ENCODE measurements around the gene KCNJ8.
"Not testable (repeated sequence)": the region's sequence is repeated elsewhere in the genome, so short reads cannot be mapped to it uniquely, and the experiment has no call there.

Gene KCNJ8

DNA sequence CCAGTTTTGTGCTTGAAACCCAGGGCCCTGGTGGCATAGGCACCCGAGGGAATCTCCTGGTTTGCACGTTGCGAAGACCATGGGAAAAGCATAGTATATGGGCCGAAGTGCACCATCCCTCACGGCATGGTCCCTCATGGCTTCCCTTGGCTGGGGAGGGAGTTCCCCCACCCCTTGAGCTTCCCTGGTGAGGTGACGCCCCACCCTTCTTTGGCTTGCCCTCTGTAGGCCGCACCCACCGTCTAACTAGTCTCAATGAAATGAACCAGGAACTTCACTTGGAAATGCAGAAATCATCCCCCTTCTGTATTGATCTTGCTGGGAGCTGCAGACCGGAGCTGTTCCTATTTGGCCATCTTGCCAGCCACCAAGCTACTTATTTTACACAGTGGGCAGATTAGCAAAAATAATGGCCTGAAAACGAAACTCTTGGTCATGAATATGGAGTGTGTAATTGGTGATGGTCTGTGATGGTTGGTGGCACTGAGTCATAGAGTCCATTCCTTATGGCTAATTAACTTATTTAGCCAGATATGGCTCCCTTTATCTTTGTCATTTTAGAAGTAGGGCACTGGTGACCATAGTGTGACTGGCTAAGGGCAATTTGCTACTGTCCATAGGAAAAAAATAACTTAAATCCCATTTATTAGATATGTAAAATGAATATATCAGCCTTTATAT, 21.3 kb upstream of the KCNJ8 start:
- H3K27me3 Mint-ChIP-seq, result peaks cover 6% of the 10 kb centered on the region
- peak overlapping the region; percentile 43 for H3K27ac Mint-ChIP-seq
- H3K4me1 Mint-ChIP-seq, result no peaks in the 10 kb centered on the region
- no peak overlapping the region for H3K4me3 Mint-ChIP-seq
- H3K36me3 Mint-ChIP-seq, result no peaks in the 10 kb centered on the region
- H3K9me3 Mint-ChIP-seq, result no peaks in the 10 kb centered on the region

DNA sequence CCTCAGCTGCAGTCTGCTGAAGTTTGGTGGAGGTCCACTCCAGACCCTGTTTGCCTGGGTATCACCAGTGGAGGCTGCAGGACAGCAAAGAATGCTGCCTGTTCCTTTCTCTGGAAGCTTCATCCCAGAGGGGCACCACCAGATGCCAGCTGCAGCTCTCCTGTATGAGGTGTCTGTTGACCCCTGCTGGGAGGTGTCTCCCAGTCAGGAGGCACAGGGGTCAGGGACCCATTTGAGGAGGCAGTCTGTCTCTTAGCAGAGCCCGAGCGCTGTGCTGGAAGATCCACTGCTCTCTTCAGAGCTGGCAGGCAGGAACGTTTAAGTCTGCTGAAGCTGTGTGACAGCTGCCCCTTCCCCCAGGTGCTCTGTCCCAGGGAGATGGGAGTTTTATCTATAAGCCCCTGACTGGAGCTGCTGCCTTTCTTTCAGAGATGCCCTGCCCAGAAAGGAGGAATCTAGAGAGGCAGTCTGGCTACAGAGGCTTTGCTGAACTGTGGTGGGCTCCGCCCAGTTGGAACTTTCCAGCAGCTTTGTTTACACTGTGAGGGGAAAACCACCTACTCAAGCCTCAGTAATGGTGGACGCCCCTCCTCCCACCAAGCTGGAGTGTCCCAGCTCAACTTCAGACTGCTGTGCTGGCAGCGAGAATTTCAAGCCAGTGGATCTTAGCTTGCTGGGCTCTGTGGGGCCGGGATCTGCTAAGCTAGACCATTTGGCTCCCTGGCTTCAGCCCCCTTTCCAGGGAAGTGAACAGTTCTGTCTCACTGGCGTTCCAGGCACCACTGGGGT, 20.5 kb upstream of the KCNJ8 start:
- not testable (repeated sequence) for H3K4me3 Mint-ChIP-seq, H3K27ac Mint-ChIP-seq, H3K36me3 Mint-ChIP-seq, H3K27me3 Mint-ChIP-seq, H3K9me3 Mint-ChIP-seq, H3K4me1 Mint-ChIP-seq

DNA sequence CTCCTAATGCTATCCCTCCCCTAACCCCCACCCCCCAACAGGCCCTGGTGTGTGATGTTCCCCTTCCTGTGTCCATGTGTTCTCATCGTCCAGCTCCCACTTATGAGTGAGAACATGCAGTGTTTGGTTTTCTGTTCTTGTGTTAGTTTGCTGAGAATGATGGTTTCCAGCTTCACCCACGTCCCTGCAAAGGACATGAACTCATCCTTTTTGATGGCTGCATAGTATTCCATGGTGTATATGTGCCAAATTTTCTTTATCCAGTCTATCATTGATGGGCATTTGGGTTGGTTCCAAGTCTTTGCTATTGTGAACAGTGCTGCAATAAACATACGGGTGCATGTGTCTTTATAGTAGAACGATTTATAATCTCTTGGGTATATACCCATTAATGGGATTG, 15.2 kb upstream of the KCNJ8 start:
- not testable (repeated sequence) for H3K27ac Mint-ChIP-seq, H3K4me3 Mint-ChIP-seq, H3K4me1 Mint-ChIP-seq, H3K27me3 Mint-ChIP-seq, H3K36me3 Mint-ChIP-seq, H3K9me3 Mint-ChIP-seq

DNA sequence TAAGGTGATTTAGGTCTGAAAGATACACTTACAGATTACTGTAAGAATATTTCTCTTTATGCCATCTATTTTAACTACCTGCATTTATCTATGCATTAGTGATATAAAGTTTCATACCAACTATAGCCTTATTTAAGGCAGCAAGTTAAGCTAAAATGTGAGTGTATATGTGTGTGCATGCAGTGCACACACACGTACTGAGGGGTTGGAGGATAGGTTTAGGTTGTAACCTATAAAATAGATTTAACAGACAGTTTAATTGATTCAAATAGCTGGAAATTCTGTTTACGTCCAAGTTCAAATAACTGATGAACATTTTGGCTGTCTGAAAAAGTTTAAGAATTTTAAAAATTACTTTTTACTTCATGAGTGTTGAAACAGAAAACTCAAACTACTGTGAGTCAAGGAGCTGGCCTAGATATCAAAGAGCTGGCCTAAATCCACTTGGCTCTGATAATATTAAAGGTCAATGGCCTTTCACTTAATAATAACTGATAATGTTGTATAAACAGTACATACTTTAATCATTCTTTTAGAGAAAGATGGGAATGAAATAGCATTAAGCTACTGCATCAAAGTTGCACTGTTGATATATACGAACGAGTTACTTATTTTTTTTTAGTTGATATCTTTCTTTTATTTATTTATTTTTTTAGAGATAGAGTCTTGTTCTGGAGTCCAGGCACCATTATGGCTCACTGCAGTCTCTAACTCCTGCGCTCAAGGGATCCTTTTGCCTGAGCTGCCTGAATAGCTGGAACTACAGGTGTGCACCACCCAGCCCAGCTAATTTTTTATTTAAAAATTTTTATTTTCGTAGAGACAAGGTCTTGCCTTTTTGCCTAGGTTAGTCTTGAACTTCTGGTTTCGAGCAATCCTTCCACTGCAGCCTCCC, 13.8 kb upstream of the KCNJ8 start:
- H3K27ac Mint-ChIP-seq, result no peak overlapping the region
- no peaks in the 10 kb centered on the region for H3K4me1 Mint-ChIP-seq
- H3K36me3 Mint-ChIP-seq, result no peaks in the 10 kb centered on the region
- H3K4me3 Mint-ChIP-seq, result no peak overlapping the region
- no peaks in the 10 kb centered on the region for H3K9me3 Mint-ChIP-seq
- peaks cover 4% of the 10 kb centered on the region for H3K27me3 Mint-ChIP-seq

DNA sequence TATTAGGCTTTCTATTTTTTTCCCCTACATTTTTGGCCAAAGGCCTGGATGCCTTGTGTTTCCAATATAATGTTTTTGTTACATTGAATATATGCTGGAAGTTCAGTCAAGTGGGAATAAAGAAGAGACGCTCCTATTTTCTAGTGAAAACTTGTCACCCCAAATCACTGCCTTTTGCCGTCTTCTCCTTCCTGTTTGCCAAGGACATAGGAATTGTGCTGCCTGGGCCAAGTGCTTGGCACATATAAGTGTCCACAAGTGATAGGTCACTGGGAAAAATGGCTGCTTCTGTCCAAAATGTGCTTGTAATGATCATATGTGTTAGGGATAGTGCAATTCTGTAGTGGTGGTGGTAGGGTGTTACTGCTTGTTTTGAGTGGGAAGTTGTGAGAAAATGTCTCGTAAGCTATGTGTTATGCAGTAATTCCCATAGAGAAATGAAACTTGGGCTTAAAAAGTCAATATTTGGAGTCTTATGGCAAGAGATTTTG, 11.6 kb upstream of the KCNJ8 start:
- Mint-ChIP-seq H3K36me3 (no peaks in the 10 kb centered on the region), H3K4me1 (no peaks in the 10 kb centered on the region), H3K9me3 (no peaks in the 10 kb centered on the region), H3K27me3 (peaks cover 1% of the 10 kb centered on the region), H3K27ac (no peak overlapping the region), H3K4me3 (no peak overlapping the region)

DNA sequence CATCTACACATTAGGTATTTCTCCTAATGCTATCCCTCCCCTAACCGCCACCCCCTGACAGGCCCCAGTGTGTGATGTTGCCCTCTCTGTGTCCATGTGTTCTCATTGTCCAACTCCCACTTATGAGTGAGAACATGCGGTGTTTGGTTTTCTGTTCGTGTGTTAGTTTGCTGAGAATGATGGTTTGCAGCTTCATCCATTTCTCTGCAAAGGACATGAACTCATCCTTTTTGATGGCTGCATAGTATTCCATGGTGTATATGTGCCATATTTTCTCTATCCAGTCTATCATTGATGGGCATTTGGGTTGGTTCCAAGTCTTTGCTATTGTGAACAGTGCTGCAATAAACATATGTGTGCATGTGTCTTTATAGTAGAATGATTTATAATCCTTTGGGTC, 8.2 kb upstream of the KCNJ8 start:
- not testable (repeated sequence) for H3K27me3 Mint-ChIP-seq, H3K4me3 Mint-ChIP-seq, H3K9me3 Mint-ChIP-seq, H3K36me3 Mint-ChIP-seq, H3K4me1 Mint-ChIP-seq
- peak overlapping the region; percentile 43 for H3K27ac Mint-ChIP-seq

DNA sequence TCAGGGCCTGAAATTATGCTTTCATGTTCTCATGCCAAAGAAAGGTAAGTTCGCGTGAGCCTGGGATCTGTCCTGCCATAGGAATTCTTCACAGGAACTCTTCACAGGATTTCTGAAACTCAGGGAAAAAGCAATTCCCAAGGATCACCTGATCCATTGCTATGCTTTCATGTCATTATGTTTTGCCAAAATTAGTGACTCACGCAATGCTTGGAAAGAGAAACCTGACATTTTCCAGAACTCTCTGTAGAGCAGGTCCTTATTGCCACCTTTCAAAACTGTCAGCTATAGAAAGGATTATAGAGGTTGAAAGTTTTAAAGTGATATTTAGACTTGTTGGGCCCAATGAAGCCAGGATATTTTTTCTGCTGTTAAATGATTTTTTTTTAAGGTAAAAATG, 6.3 kb upstream of the KCNJ8 start:
- H3K4me1 Mint-ChIP-seq, result peaks cover 1% of the 10 kb centered on the region
- no peak overlapping the region for H3K27ac Mint-ChIP-seq
- peaks cover 22% of the 10 kb centered on the region for H3K27me3 Mint-ChIP-seq
- no peaks in the 10 kb centered on the region for H3K36me3 Mint-ChIP-seq
- H3K9me3 Mint-ChIP-seq, result no peaks in the 10 kb centered on the region
- H3K4me3 Mint-ChIP-seq, result no peak overlapping the region

DNA sequence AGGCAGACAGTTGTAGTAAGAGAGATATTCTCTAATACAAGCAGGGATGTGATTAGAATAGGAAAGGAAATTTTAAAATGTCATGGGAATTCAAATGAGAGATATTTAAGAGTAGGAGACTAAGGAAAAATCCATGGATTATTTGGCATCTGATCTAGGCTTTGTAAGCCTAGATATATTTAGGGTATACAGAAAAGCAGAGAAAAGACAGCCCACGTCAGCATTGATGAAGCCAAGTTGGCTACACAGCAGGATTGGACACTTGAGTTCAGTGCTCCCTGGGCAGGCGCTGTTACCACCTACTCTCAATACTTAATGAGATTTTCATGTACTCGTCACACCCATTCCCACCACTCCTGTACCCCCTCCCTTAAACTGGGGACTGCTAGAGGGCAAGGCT, 1.7 kb upstream of the KCNJ8 start:
- Mint-ChIP-seq H3K9me3 (no peaks in the 10 kb centered on the region), H3K36me3 (no peaks in the 10 kb centered on the region), H3K27me3 (peaks cover 43% of the 10 kb centered on the region), H3K27ac (no peak overlapping the region), H3K4me1 (peaks cover 16% of the 10 kb centered on the region), H3K4me3 (no peak overlapping the region)

DNA sequence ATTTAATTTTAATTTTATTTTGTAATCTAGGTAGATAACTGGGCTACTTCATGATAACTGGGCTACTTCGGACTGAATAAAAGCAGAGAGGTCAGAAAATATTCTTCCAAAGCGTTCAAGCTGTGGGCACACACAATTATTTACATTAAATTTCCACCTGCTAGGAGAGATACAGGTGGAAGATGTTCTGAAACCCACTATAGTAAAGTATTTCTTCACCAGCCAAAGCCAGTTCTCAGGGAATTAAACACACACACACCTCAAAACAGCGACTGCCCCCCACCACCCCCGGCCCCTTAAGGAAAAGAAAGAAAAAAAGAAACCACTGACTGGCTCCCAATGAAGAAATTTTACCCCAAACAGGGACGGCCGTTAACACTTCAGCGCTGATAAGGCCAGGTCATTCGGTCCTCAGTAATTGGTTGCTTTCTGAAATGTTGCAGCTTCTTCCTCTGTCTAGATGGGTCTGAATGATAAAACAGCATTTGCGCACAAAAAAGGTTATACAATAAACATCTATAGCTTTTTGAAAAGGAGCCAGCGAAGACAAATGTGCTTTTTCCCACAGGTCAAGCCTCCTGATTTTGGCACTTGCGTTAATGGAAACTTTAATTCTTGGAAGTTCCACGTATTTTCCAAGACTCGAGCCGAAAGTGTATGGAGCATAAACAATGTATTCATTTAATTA, 771 bp upstream of the KCNJ8 start:
- Mint-ChIP-seq H3K9me3 (no peaks in the 10 kb centered on the region), H3K27me3 (peaks cover 44% of the 10 kb centered on the region), H3K27ac (no peak overlapping the region), H3K4me3 (peak overlapping the region; percentile 67), H3K36me3 (no peaks in the 10 kb centered on the region), H3K4me1 (peaks cover 16% of the 10 kb centered on the region)

DNA sequence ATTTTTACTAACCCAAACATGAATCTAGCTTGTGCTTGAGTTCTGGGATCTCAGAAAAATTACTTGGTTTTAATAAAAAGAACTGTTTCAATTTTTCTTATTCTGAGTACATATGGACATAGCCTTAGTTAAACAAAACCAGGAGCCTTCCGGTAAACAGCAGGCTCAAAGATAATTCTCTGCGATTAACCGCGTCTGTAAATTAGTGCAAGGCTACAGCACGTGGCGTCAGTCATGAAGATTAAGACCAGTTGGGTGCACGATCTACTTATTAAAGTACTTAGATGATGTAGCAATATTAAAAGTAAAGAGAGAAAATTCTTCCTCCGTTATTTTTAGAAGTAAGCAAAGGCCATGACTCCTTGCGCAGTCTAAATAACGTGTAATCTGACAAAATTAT, 700 bp downstream of the KCNJ8 start:
- H3K4me3 Mint-ChIP-seq, result no peak overlapping the region
- peaks cover 44% of the 10 kb centered on the region for H3K27me3 Mint-ChIP-seq
- H3K36me3 Mint-ChIP-seq, result no peaks in the 10 kb centered on the region
- H3K9me3 Mint-ChIP-seq, result no peaks in the 10 kb centered on the region
- no peak overlapping the region for H3K27ac Mint-ChIP-seq
- peaks cover 16% of the 10 kb centered on the region for H3K4me1 Mint-ChIP-seq

DNA sequence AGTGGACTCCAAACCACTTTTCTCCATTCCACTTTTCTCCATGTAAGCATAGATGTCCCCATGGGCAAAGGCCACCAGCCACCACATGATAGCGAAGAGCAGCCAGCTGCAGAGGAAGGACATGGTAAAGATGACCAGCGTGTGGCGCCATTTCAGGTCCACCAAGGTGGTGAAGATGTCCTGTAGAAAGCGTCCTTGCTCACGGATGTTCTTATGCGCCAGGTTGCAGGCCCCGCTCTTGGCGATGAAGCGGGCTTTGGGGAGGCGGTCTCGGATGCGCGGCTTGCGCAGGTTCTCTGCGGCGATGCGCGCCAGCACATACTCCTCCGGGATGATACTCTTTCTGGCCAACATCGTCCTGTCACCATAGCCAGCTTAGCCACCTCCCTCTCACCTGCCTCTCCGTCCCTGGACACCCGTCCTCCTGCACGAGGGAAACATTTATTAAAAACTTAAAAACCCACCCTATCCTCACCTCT, 1.2 kb downstream of the KCNJ8 start:
- H3K27me3 Mint-ChIP-seq, result peaks cover 44% of the 10 kb centered on the region
- H3K4me1 Mint-ChIP-seq, result peaks cover 16% of the 10 kb centered on the region
- H3K36me3 Mint-ChIP-seq, result no peaks in the 10 kb centered on the region
- H3K9me3 Mint-ChIP-seq, result no peaks in the 10 kb centered on the region
- no peak overlapping the region for H3K27ac Mint-ChIP-seq
- H3K4me3 Mint-ChIP-seq, result peak overlapping the region; percentile 13

DNA sequence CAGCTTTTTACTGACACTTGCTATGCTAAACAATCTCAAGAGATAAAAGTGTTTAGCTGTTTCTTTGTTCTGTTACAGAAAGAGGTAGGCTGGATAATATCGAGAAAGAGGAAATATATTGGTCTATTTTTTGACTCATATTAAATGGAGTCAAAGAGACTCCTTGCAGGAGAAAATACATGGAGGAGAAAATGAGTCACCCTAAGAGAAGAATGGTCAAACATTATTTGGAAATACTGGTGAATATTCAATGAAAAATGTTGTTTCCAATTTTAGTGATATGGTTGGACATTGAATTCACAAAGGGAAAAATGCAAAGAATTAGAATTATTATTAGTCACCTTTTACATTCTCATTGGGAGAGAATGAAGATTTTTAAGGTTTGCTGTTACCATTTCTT, 3.2 kb downstream of the KCNJ8 start:
- H3K27me3 Mint-ChIP-seq, result peaks cover 31% of the 10 kb centered on the region
- H3K27ac Mint-ChIP-seq, result no peak overlapping the region
- H3K36me3 Mint-ChIP-seq, result no peaks in the 10 kb centered on the region
- no peaks in the 10 kb centered on the region for H3K9me3 Mint-ChIP-seq
- H3K4me3 Mint-ChIP-seq, result no peak overlapping the region
- H3K4me1 Mint-ChIP-seq, result peaks cover 16% of the 10 kb centered on the region

DNA sequence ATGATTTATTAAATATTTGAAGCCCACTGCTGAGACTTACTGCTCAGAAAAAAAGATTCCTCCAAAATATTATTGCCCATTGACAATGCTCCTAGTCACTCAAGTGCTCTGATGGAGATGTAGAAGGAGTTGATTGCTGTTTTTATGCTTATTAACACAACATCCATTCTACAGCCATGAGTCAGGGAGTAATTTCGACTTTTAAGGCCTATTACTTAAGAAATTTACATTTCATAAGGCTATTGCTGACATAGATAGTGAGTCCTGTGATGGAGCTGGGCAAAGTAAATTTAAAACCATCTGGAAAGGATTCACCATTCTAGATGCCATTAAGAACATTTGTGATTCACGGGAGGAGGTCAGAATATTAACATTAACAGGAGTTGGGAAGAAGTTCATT, 5.2 kb downstream of the KCNJ8 start:
- Mint-ChIP-seq H3K9me3 (no peaks in the 10 kb centered on the region), H3K36me3 (no peaks in the 10 kb centered on the region), H3K27me3 (peaks cover 18% of the 10 kb centered on the region), H3K4me3 (no peak overlapping the region), H3K27ac (no peak overlapping the region), H3K4me1 (peaks cover 6% of the 10 kb centered on the region)

DNA sequence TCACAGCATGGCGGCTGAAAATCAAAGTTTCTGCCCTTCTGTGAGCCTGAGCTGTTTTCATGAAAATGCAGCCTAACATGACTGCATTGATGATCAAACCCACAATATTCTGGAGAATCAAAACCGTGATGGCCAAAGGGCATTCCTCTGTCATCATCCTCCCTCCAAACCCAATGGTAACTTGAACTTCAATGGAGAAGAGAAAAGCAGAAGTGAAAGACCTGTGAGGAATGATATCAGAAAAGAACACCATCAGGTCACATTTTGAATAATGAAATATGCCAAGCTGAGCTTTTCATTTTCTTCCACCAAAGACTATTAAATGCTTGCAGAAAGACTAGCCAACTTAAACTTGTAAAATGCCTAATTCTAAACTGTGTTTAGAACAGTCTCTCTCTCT, 8.1 kb downstream of the KCNJ8 start:
- Mint-ChIP-seq H3K9me3 (no peaks in the 10 kb centered on the region), H3K27ac (no peak overlapping the region), H3K4me3 (no peak overlapping the region), H3K36me3 (no peaks in the 10 kb centered on the region), H3K27me3 (peaks cover 7% of the 10 kb centered on the region), H3K4me1 (no peaks in the 10 kb centered on the region)

DNA sequence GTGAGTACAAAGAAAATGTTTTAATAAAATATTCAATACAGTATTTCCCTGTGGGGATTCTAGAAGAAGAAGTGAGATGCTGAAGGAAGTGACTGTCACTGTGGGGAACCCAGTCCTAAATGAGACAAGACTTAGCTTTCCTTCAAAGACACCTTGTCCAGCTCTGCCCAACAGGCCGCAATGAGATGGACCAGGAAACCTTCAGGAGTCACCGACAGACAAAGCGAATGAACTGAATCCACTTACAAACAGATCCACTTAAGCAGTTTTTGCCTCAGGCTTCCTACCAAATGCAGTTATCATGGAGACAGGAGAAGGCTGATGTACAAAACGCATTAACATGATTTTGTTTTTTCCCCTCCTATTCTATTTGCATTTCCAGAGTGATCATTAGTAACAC, 9.6 kb downstream of the KCNJ8 start:
- Mint-ChIP-seq H3K4me3 (no peak overlapping the region), H3K4me1 (no peaks in the 10 kb centered on the region), H3K9me3 (no peaks in the 10 kb centered on the region), H3K27me3 (peaks cover 4% of the 10 kb centered on the region), H3K36me3 (no peaks in the 10 kb centered on the region), H3K27ac (no peak overlapping the region)
